Astrocyte (in vitro differentiated cells and primary cell): Measurements from ENCODE around the gene GINS3. TPM values are rescaled to one million over a fixed set of nuclear protein-coding genes. Genes with fewer than 3 reads are reported as not detected.

ENCODE experiments used
- DNase-seq: peaks from one replicate; pipeline ENCODE4 v3.0.0-alpha.2; 2010; ENCODE audit warnings: low read depth
- FAIRE-seq: peaks from 2 replicates; lab custom pipeline; 2011; peaks lifted over from hg19 to GRCh38; lab: Jason Lieb, UNC
- H2AFZ ChIP-seq: 2 replicates; pipeline ENCODE4 v1.6.0; 2012; ENCODE audit warnings: low read depth, low read length, inconsistent platforms
- H3K27ac ChIP-seq: 2 replicates; pipeline ENCODE4 v1.5.1; 2011; ENCODE audit warnings: low read depth, low read length, inconsistent platforms
- H3K27me3 ChIP-seq: 2 replicates; pipeline ENCODE4 v1.6.0; 2011; ENCODE audit warnings: low read length, inconsistent platforms; ENCODE audit not compliant: insufficient read depth
- H3K36me3 ChIP-seq: 2 replicates; pipeline ENCODE4 v1.5.1; 2011; ENCODE audit warnings: low read length, inconsistent platforms; ENCODE audit not compliant: insufficient read depth
- H3K4me1 ChIP-seq: 2 replicates; pipeline ENCODE4 v1.5.1; 2011; ENCODE audit warnings: low read length, inconsistent platforms; ENCODE audit not compliant: insufficient read depth
- H3K4me2 ChIP-seq: 2 replicates; pipeline ENCODE4 v1.6.0; 2012; ENCODE audit warnings: low read length, inconsistent platforms
- H3K4me3 ChIP-seq: 2 replicates; pipeline ENCODE4 v1.5.1; 2011; ENCODE audit warnings: low read depth, mild to moderate bottlenecking, low read length, inconsistent platforms; ENCODE audit not compliant: insufficient read depth
- H3K79me2 ChIP-seq: 2 replicates; pipeline ENCODE4 v1.6.0; 2012; ENCODE audit warnings: mild to moderate bottlenecking, low read length, inconsistent platforms; ENCODE audit not compliant: insufficient read depth
- H3K9ac ChIP-seq: 2 replicates; pipeline ENCODE4 v1.6.0; 2012; ENCODE audit warnings: mild to moderate bottlenecking, low read length, inconsistent platforms
- H3K9me3 ChIP-seq: 2 replicates; pipeline ENCODE4 v1.5.1; 2012; ENCODE audit warnings: low read depth, mild to moderate bottlenecking, low read length, inconsistent platforms; ENCODE audit not compliant: insufficient read depth
- H4K20me1 ChIP-seq: 2 replicates; pipeline ENCODE4 v1.6.0; 2012; ENCODE audit warnings: low read length, inconsistent platforms; ENCODE audit not compliant: insufficient read depth
- H3K27ac Mint-ChIP-seq: one replicate; pipeline ENCODE4 v1.8.0; 2021; ENCODE audit warnings: mild to moderate bottlenecking, mixed read lengths; ENCODE audit not compliant: unreplicated experiment
- H3K27me3 Mint-ChIP-seq: one replicate; pipeline ENCODE4 v1.8.0; 2021; ENCODE audit warnings: low read depth, mixed read lengths; ENCODE audit not compliant: unreplicated experiment
- H3K36me3 Mint-ChIP-seq: one replicate; pipeline ENCODE4 v1.8.0; 2021; ENCODE audit warnings: low read depth, mixed read lengths; ENCODE audit not compliant: unreplicated experiment
- H3K4me1 Mint-ChIP-seq: one replicate; pipeline ENCODE4 v1.8.0; 2021; ENCODE audit warnings: low read depth, mixed read lengths; ENCODE audit not compliant: unreplicated experiment
- H3K4me3 Mint-ChIP-seq: one replicate; pipeline ENCODE4 v1.8.0; 2021; ENCODE audit warnings: mild to moderate bottlenecking, moderate library complexity, mixed read lengths; ENCODE audit not compliant: unreplicated experiment
- H3K9me3 Mint-ChIP-seq: one replicate; pipeline ENCODE4 v1.8.0; 2021; ENCODE audit warnings: mild to moderate bottlenecking, mixed read lengths; ENCODE audit not compliant: unreplicated experiment
- CTCF ChIP-seq: IDR thresholded peaks from 2 replicates; pipeline ENCODE4 v1.5.1; 2011; ENCODE audit warnings: low read depth, mild to moderate bottlenecking, inconsistent platforms, low read length, moderate library complexity; ENCODE audit not compliant: insufficient read depth
- EZH2 ChIP-seq: IDR thresholded peaks from 2 replicates; pipeline ENCODE4 v1.6.1; 2012; ENCODE audit warnings: mild to moderate bottlenecking, low read length, inconsistent platforms; ENCODE audit not compliant: insufficient read depth
- total RNA-seq: library from RNA; stranded (reverse); gene quantifications from 2 replicates; pipeline ENCODE4 v1.2.1, GENCODE V29; 2021

GINS3 gene
- total RNA-seq, 1 donor from 2014 or later: 3.6 TPM

DNA sequence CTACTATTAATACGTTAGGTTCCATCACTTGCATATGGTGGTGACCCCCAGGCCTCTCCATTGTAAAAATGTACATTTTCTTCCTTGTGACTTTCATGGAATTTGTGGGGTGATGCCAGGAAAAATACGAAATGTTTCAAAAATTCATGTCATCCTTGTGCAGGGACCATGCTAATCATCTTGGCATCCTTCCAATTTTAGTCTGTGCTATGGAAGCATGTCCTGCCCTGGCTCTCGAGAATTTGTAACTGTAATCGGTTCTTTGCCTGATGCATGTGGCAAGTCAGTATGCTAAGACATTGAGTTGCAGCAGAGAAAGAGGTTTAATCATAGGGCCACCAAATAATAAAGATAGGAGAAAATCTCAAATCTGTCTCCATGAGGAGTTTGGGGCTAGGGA is 14.3 kb upstream of the GINS3 start:
- H3K9ac ChIP-seq: no peak overlapping the region
- Mint-ChIP-seq H3K9me3 (peaks cover 3% of the 10 kb centered on the region), H3K36me3 (no peaks in the 10 kb centered on the region), H3K4me1 (no peaks in the 10 kb centered on the region), H3K4me3 (no peak overlapping the region), H3K27ac (no peak overlapping the region), H3K27me3 (no peaks in the 10 kb centered on the region)
- no peaks in the 10 kb centered on the region for H3K36me3 ChIP-seq
- H4K20me1 ChIP-seq: no peaks in the 10 kb centered on the region
- H3K4me1 ChIP-seq: no peaks in the 10 kb centered on the region
- no peak overlapping the region for H3K4me3 ChIP-seq
- H3K27me3 ChIP-seq: no peaks in the 10 kb centered on the region
- DNase-seq (no peak), FAIRE-seq (no peak)
- H3K9me3 ChIP-seq: no peaks in the 10 kb centered on the region
- peak overlapping the region; percentile 20 for H3K4me2 ChIP-seq
- no peaks in the 10 kb centered on the region for H3K79me2 ChIP-seq
- no peak overlapping the region for H2AFZ ChIP-seq
- TF ChIP-seq EZH2 (no peak), CTCF (no peak)
- no peak overlapping the region for H3K27ac ChIP-seq

GRCh38 chr16:58378401-58378800 is 13.9 kb upstream of the GINS3 start:
- no peak for FAIRE-seq

More at GRCh38 chr16:58378401-58378800, 13.9 kb upstream of the GINS3 start:
- Histone ChIP-seq H4K20me1 (no peaks in the 10 kb centered on the region), H3K36me3 (no peaks in the 10 kb centered on the region), H3K9ac (no peak overlapping the region), H3K27ac (no peak overlapping the region), H3K4me3 (no peak overlapping the region), H3K79me2 (no peaks in the 10 kb centered on the region), H3K4me1 (no peaks in the 10 kb centered on the region), H3K9me3 (no peaks in the 10 kb centered on the region), H3K4me2 (peak overlapping the region; percentile 20), H2AFZ (no peak overlapping the region), H3K27me3 (no peaks in the 10 kb centered on the region)
- peaks cover 3% of the 10 kb centered on the region for H3K9me3 Mint-ChIP-seq
- no peaks in the 10 kb centered on the region for H3K27me3 Mint-ChIP-seq
- H3K4me1 Mint-ChIP-seq: no peaks in the 10 kb centered on the region
- TF ChIP-seq EZH2 (no peak), CTCF (no peak)
- no peak overlapping the region for H3K27ac Mint-ChIP-seq
- H3K4me3 Mint-ChIP-seq: no peak overlapping the region
- DNase-seq: no peak
- H3K36me3 Mint-ChIP-seq: no peaks in the 10 kb centered on the region
